SK-N-MC (cell line): ENCODE results near the gene CACFD1.

Experiments
- DNase-seq: peaks from one replicate; pipeline ENCODE4 v3.0.0-alpha.2; 2011; ENCODE audit warnings: low read depth, low spot score
- H3K27ac ChIP-seq: fragments of 200-600 bp; sonication (generic); 2 replicates; pipeline ENCODE4 v1.5.1; 2016; ENCODE audit warnings: mixed run types
- H3K36me3 ChIP-seq: fragments of 200-600 bp; sonication (generic); 2 replicates; pipeline ENCODE4 v1.6.1; 2017; ENCODE audit warnings: antibody characterized with exemption, low read length, mixed read lengths; ENCODE audit not compliant: insufficient read depth
- H3K4me3 ChIP-seq: fragments of 200-600 bp; sonication (generic); 2 replicates; pipeline ENCODE4 v1.5.1; 2016
- H3K9ac ChIP-seq: fragments of 200-600 bp; sonication (generic); 2 replicates; pipeline ENCODE4 v1.8.0; 2017; ENCODE audit warnings: mixed run types, mixed read lengths; ENCODE audit not compliant: insufficient read length
- H3K9me3 ChIP-seq: fragments of 200-600 bp; sonication (generic); 2 replicates; pipeline ENCODE4 v1.6.1; 2017; ENCODE audit warnings: low read depth, mild to moderate bottlenecking, antibody characterized with exemption, low read length, moderate library complexity, mixed read lengths
- EZH2 ChIP-seq: fragments of 200-600 bp; sonication (generic); IDR thresholded peaks from one replicate; pipeline ENCODE4 v1.6.1; 2017; ENCODE audit warnings: antibody characterized with exemption
- FOXP2 ChIP-seq: optimal IDR thresholded peaks from 2 replicates; pipeline ENCODE3; 2011; ENCODE audit warnings: mild to moderate bottlenecking, moderate library complexity; ENCODE audit not compliant: insufficient read depth; ENCODE audit errors: extremely low read length, control extremely low read depth
- POLR2AphosphoS5 ChIP-seq: IDR thresholded peaks from 2 replicates; pipeline ENCODE4 v1.6.1; 2012; ENCODE audit warnings: mild to moderate bottlenecking, low read depth, low read length, borderline replicate concordance

Gene CACFD1

DNA sequence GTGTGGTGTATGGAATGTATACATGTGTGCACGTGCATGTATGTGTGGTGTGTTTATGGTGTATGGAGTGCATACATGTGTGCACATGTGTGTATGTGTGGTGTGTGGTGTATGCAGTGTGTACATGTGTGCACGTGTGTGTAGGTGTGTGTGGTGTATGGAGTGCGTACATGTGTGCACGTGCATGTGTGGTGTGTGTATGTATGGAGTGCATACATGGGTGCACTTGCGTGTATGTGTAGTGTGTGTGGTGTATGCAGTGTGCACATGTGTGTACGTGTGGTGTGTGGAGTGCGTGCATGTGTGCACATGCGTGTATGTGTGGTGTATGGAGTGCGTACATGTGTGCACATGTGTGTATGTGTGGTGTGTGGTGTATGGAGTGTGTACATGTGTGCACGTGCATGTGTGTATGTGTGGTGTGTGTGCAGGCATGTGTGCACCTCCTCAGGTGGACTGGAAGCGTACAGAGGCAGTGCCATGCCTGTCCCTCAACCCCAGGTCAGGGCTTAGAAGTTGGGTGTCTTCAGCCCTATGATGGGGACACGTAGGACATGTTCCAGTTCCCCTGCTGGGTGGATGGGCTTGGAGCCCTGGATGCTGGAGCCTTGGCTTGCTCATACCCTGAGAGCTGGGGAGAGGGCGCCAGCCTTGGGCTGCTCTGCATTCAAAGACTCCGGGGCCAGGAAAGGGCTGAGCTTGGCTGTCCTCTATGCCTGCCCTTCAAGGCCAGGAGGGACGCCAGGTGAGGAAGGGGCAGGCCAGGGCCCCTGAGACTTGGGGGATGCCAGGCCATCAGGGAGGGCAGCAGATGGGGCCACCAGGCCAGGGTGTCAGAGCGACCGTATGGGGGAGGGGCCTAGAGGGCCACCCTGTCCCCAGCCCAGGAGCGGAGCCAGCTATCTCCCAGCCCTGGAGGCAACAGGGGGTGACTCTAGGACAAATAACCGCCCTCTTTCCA, 52.8 kb downstream of the CACFD1 start:
- Histone ChIP-seq H3K9me3 (no peaks in the 10 kb centered on the region), H3K27ac (no peak overlapping the region), H3K4me3 (no peak overlapping the region), H3K9ac (no peak overlapping the region), H3K36me3 (no peaks in the 10 kb centered on the region)
- TF ChIP-seq POLR2AphosphoS5 (no peak), EZH2 (no peak), FOXP2 (no peak)
- DNase-seq: no peak

DNA sequence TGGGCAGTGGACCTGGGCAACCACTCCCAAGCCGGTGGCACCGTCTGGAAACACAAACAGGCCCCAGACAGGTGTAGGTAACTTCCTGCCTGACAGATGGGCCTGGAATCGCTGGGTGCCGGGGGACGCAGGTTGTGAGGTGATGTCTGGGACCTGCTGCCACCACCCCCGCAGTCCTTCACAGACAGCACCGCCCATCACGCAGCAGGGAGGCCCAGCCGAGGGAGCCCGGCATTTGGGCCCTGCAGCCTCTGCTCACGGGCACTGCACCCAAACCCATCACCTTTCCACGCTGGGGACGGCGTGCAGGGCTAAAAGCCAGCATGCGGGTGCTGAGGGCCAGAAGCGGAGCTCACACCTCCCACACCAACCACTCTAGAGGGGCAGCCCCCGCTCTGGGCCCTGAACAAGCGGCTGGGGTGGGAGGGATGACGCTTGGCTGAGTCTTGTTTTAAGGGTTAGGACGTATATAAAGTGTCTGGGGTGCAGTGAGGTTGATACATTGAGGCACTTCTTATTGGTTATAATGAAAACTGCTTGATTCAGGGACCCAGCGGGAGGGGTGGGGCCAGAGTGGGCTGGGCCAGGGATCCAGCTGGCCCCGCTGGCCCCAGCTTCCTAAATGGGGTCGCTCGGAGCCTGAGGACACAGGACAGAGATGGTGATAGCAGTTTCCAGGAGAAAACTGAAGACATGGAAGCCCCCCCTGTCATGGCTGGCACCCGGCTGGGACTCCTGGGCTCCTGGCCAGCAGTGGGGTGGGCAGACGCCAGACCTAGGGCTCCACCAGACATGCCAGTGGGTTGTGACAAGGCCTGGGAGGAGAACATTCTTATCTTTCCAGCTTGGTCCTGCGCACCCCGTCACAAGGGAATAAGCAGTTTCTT, 53.7 kb downstream of the CACFD1 start:
- Histone ChIP-seq H3K27ac (no peak overlapping the region), H3K9me3 (no peaks in the 10 kb centered on the region), H3K4me3 (no peak overlapping the region), H3K9ac (no peak overlapping the region), H3K36me3 (no peaks in the 10 kb centered on the region)
- TF ChIP-seq EZH2: no peak
- TF ChIP-seq POLR2AphosphoS5: no peak
- no peak for TF ChIP-seq FOXP2
- no peak for DNase-seq

DNA sequence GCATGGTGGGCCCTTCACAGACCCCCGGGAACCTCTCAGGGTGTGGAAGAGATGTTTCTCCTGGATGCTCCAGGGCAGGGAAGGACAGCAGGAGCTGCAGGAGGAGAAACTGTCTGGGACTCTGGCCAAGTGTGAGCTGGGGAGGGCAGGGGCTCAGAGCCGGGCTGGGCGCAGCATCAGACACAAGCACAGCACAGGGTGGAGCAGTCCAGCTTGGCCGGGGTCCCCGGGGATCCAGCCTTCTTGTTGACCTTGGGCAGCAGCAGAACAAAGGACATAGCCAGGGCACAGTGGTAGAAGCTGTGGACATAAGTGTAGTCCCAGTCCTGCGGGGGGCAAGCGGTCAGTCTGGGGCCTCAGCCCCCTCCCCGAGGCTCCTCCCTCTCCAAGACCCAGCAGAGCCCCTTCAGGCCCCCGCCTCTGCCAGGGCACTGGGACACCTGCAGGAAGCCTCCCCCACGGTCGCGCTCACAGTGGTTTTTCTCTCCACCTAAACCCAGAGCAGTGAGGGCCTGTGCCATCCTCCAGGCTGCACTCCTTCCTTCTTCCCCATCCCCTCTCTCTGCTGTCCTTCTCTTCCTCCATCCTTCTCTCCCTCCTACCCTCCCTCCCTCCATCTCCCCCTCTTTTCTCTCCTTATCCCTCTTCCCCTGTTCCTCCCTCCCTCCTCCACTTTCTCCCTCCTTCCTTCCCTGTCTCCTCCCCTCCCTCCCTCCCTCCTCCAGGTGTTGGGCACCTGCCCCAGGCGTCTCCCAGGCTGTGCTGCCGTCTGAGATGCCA, 54.9 kb downstream of the CACFD1 start:
- Histone ChIP-seq H3K9me3 (no peaks in the 10 kb centered on the region), H3K4me3 (no peak overlapping the region), H3K9ac (no peak overlapping the region), H3K27ac (no peak overlapping the region), H3K36me3 (no peaks in the 10 kb centered on the region)
- no peak for DNase-seq
- TF ChIP-seq FOXP2 (no peak), EZH2 (no peak), POLR2AphosphoS5 (no peak)

DNA sequence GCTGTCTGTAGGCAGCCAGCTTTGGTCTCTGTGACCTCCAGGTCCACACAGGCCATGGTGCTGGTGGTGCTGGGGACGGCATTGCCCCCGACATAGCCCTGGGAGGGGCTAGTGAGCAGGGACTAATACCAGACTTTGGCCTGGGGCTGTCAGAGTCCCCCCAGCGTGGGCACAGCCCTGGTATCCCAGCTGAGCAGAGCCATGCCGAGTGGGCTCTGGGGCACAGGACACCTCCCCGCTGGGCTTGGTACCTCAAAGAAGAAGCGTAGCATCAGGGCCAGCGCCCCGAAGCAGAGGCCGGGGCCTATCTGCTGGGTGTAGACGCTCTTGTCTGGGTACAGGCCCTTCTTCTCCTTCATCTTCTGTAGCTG, 55.4 kb downstream of the CACFD1 start:
- TF ChIP-seq FOXP2 (no peak), EZH2 (no peak), POLR2AphosphoS5 (no peak)
- no peak overlapping the region for H3K4me3 ChIP-seq
- H3K36me3 ChIP-seq: no peaks in the 10 kb centered on the region
- no peak for DNase-seq
- no peak overlapping the region for H3K27ac ChIP-seq
- H3K9ac ChIP-seq: no peak overlapping the region
- no peaks in the 10 kb centered on the region for H3K9me3 ChIP-seq

DNA sequence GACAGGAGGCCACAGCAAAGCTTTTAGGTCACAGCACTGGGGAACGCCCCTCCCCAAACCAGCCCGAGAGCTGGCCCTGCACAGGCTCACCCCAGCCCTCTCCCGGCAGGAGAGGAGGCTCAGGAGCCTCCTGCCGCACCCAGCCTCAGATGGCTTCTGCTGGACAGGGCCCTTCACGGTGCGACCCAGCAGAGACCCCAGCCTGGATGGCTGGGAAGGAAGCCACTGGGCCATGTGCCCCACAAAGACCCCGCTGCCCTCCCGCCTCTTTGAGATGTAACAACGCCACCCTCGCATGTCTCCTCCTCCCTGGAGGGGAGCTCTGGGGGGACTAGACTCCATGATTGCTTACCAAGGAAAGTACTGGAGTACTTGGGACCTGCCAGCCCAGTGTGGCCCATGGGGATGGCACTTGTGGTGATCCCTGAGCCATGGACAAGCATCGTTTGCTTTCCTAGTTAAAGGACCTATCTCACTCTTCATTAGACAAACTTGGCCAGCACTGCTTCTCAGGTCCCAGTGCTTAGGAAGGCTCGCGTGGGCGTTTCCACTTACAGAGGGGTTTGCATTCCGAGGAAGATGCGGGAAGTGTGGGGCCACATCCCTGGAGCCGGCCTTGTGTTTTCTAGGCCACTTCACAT, 56.0 kb downstream of the CACFD1 start:
- no peak overlapping the region for H3K4me3 ChIP-seq
- H3K36me3 ChIP-seq: no peaks in the 10 kb centered on the region
- no peak for TF ChIP-seq POLR2AphosphoS5
- TF ChIP-seq FOXP2: no peak
- TF ChIP-seq EZH2: no peak
- no peak overlapping the region for H3K27ac ChIP-seq
- no peak for DNase-seq
- H3K9me3 ChIP-seq: no peaks in the 10 kb centered on the region
- no peak overlapping the region for H3K9ac ChIP-seq

DNA sequence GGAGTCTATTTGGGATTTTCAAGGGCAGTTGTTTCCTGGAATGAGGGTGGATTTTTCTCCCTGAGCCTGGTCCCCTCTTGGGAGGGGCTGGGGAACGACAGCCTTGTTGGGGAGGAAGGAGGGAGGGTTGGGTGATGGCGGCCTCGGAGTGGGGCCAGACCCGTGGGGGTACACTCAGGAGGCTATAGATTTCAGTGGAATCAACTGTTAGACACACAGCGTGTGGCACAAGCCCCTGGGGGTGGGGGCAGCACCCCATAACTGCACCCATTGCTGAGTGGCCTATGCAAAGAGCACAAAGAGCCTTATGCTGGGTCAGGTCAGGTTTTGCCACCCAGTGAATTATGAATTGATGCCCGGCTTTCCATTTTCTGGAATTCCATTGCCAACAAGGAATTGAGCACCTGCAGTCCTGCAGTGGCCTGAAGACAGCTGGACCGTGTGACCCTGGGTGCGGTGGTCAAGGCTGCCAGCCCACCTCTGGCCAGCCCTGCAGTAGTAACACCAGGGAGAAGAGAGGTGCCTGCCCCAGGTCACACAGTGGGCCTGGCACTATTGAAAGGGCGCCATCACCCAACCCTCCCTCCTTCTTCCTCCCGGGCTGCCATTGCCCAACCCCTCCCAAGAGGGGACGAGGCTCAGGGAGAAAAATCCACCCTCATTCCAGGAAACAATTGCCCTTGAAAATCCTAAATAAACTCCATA, 56.6 kb downstream of the CACFD1 start:
- DNase-seq: no peak

DNA sequence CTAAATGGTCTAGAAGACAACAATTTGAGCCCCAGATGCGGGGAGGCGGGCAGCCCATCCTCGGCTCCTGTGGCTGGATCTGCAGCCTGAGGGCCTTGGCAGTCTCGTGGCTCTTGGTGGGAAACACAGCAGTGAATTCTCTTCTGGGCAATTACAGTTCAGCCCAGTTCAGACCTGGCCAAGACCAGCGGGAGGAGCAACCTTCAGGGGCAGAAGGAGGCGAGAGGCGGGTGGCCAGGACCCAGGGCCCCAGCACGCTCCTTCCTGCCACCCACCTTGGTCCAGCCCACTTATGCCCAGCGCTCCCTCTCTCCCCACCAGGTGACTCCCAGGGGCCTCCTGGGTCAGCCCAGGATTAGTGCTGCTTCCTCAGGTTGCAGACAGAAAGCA, 57.2 kb downstream of the CACFD1 start:
- TF ChIP-seq FOXP2 (no peak), POLR2AphosphoS5 (no peak), EZH2 (no peak)
- no peak for DNase-seq

More for the DNA sequence above, 56.6 kb downstream of the CACFD1 start:
- no peaks in the 10 kb centered on the region for H3K9me3 ChIP-seq
- H3K9ac ChIP-seq: no peak overlapping the region
- H3K27ac ChIP-seq: no peak overlapping the region
- H3K36me3 ChIP-seq: no peaks in the 10 kb centered on the region
- no peak overlapping the region for H3K4me3 ChIP-seq
- TF ChIP-seq POLR2AphosphoS5: no peak
- no peak for TF ChIP-seq EZH2
- TF ChIP-seq FOXP2: no peak

More for the DNA sequence above, 57.2 kb downstream of the CACFD1 start:
- H3K27ac ChIP-seq: no peak overlapping the region
- H3K9ac ChIP-seq: no peak overlapping the region
- no peak overlapping the region for H3K4me3 ChIP-seq
- no peaks in the 10 kb centered on the region for H3K36me3 ChIP-seq
- H3K9me3 ChIP-seq: no peaks in the 10 kb centered on the region
